ENCODE data around the gene KRIT1. TPM values are rescaled to one million over a fixed set of nuclear protein-coding genes. Genes with fewer than 3 reads are reported as not detected.

The KRIT1 gene
- total and polyA plus RNA-seq, 2 experiments from 2014 or later: 25.3 to 50.6 TPM

DNA sequence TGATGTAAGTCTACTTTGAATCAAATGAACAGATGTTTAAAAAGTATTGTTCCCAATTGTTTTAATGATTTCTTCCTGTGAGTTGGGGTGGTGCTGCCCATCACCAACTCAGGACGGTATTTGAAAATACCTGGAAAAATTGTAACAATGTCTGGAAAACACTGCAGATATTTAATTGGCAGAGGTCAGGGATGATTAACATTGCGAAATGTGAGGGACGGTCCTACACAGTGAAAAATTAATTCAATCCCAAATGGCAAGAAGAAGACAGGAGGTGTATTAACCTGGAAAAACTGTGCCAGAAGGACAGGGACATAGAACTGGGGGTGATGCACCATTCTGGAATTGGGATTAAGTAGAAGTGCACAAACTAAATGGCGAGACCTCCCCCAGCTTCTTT, 29.6 kb upstream of the KRIT1 start:
- Histone ChIP-seq H3K4me1 (ENCODE audit: insufficient read depth) (no peaks in the 10 kb centered on the region), H3K36me3 (replicated peaks; ENCODE audit: insufficient read depth, low read depth) (no peaks in the 10 kb centered on the region), H3K9me3 (ENCODE audit: low read depth) (no peaks in the 10 kb centered on the region), H3K27me3 (no peaks in the 10 kb centered on the region), H2AFZ (no peak overlapping the region), H3K79me2 (peaks cover 90% of the 10 kb centered on the region), H3K4me3 (no peak overlapping the region), H4K20me1 (ENCODE audit: insufficient read depth, poor library complexity, severe bottlenecking) (no peaks in the 10 kb centered on the region), H3K9me2 (replicated peaks; ENCODE audit: insufficient read depth) (no peaks in the 10 kb centered on the region), H3K27ac (no peak overlapping the region), H3K4me2 (no peak overlapping the region)
- 98% methylated on average over 4 of the region's 4 CpGs for WGBS (ENCODE audit: low lambda C conversion rate, missing lambda C conversion rate)
- no peak for DNase-seq (ENCODE audit: low spot score)
- TF ChIP-seq CTCF (IDR thresholded peaks at IDR 0.05; ENCODE audit: poor library complexity) (no peak), EZH2 (IDR thresholded peaks at IDR 0.05; ENCODE audit: borderline replicate concordance) (no peak), EZH2phosphoT487 (IDR thresholded peaks at IDR 0.05; ENCODE audit: low read depth, severe bottlenecking, unreplicated experiment) (no peak)

- Histone ChIP-seq H2AFZ (no peak overlapping the region), H3K27me3 (no peaks in the 10 kb centered on the region), H3K79me2 (peaks cover 81% of the 10 kb centered on the region), H3K36me3 (replicated peaks; ENCODE audit: insufficient read depth, low read depth) (no peaks in the 10 kb centered on the region), H3K4me1 (ENCODE audit: insufficient read depth) (no peaks in the 10 kb centered on the region), H3K9me2 (replicated peaks; ENCODE audit: insufficient read depth) (no peaks in the 10 kb centered on the region), H3K27ac (no peak overlapping the region), H3K4me3 (no peak overlapping the region), H3K9me3 (ENCODE audit: low read depth) (peaks cover 1% of the 10 kb centered on the region), H4K20me1 (ENCODE audit: insufficient read depth, poor library complexity, severe bottlenecking) (peaks cover 3% of the 10 kb centered on the region), H3K4me2 (no peak overlapping the region)
- 92% methylated on average over 1 of the region's 1 CpG for WGBS (ENCODE audit: low lambda C conversion rate, missing lambda C conversion rate)
- DNase-seq (ENCODE audit: low spot score): no peak
- no peak for TF ChIP-seq EZH2phosphoT487 (IDR thresholded peaks at IDR 0.05; ENCODE audit: low read depth, severe bottlenecking, unreplicated experiment)
- TF ChIP-seq CTCF (IDR thresholded peaks at IDR 0.05; ENCODE audit: poor library complexity): no peak
- no peak for TF ChIP-seq EZH2 (IDR thresholded peaks at IDR 0.05; ENCODE audit: borderline replicate concordance)
These were observed 23.2 kb upstream of the KRIT1 start for GRCh38 chr7:92268921-92269320.

GRCh38 chr7:92266415-92267241, 20.9 kb upstream of the KRIT1 start:
- H3K36me3 ChIP-seq (replicated peaks; ENCODE audit: insufficient read depth, low read depth): no peaks in the 10 kb centered on the region
- no peak overlapping the region for H3K27ac ChIP-seq
- H3K9me3 ChIP-seq (ENCODE audit: low read depth): peaks cover 6% of the 10 kb centered on the region
- no peak overlapping the region for H3K4me2 ChIP-seq
- no peaks in the 10 kb centered on the region for H3K9me2 ChIP-seq (replicated peaks; ENCODE audit: insufficient read depth)
- peaks cover 75% of the 10 kb centered on the region for H3K79me2 ChIP-seq
- H3K4me1 ChIP-seq (ENCODE audit: insufficient read depth): no peaks in the 10 kb centered on the region
- H3K4me3 ChIP-seq: no peak overlapping the region
- no peak overlapping the region for H2AFZ ChIP-seq
- no peaks in the 10 kb centered on the region for H3K27me3 ChIP-seq
- H4K20me1 ChIP-seq (ENCODE audit: insufficient read depth, poor library complexity, severe bottlenecking): peaks cover 3% of the 10 kb centered on the region
- 89% methylated on average over 5 of the region's 5 CpGs for WGBS (ENCODE audit: low lambda C conversion rate, missing lambda C conversion rate)
- no peak for DNase-seq (ENCODE audit: low spot score)
- TF ChIP-seq EZH2 (IDR thresholded peaks at IDR 0.05; ENCODE audit: borderline replicate concordance) (no peak), EZH2phosphoT487 (IDR thresholded peaks at IDR 0.05; ENCODE audit: low read depth, severe bottlenecking, unreplicated experiment) (no peak), CTCF (IDR thresholded peaks at IDR 0.05; ENCODE audit: poor library complexity) (no peak)
